Middle frontal gyrus (tissue), 1 donor: ENCODE results near the gene MADD.
A peak's percentile ranks its signal among the peaks of the same experiment; 100 is the strongest.
"Not testable (repeated sequence)": the region's sequence is repeated elsewhere in the genome, so short reads cannot be mapped to it uniquely, and the experiment has no call there.

Experiments
- DNase-seq: peaks from one replicate; pipeline ENCODE4 v3.0.0-alpha.2; 2015; ENCODE audit warnings: low spot score; ENCODE audit errors: extremely low spot score

MADD gene

DNA sequence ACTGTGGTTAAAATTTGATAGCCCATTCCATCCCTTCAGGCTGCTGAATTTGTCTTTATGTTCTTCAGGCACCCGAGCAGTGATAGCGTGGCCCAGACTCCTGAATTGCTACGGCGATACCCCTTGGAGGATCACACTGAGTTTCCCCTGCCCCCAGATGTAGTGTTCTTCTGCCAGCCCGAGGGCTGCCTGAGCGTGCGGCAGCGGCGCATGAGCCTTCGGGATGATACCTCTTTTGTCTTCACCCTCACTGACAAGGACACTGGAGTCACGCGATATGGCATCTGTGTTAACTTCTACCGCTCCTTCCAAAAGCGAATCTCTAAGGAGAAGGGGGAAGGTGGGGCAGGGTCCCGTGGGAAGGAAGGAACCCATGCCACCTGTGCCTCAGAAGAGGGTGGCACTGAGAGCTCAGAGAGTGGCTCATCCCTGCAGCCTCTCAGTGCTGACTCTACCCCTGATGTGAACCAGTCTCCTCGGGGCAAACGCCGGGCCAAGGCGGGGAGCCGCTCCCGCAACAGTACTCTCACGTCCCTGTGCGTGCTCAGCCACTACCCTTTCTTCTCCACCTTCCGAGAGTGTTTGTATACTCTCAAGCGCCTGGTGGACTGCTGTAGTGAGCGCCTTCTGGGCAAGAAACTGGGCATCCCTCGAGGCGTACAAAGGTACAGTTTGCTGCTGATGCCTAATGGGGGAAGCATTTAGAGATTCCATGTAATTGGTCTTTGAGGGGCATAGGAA is 4.7 kb downstream of the MADD start:
- no peak for DNase-seq

DNA sequence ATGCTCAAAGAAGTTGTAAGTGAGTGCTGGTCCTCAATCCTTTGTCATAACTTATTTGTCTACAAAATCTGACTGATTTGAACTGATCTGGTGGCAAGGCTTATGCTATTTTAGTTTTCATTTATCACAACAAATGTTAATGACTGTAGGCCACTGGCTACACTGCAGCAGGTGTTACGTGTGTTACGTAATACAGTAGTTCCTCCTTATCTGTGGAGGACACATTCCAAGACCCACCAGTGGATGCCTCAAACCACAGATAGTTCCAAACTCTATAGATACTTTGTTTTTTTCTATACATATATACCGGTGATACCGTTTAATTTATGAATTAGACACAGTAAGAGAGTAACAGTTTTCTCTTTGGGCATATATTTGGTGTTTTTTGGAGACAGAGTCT is 7.0 kb downstream of the MADD start:
- no peak for DNase-seq

DNA sequence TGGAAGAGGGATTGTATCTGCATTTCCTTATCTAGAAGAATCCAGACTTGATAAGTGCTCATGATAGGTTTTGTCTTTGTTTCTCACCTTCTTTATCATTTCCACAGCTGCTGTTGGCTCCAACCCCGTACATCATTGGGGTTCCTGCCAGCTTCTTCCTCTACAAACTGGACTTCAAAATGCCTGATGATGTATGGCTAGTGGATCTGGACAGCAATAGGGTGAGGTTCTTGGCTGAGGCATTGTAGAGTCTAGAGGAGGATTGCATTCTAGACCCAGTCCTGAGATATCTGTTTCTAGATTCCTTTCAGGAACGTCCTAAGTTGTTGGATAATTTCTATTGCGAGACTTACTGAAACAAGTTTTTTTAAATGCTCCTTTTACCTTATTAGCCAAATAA is 8.1 kb downstream of the MADD start:
- DNase-seq = no peak

- no peak for DNase-seq
Measured at GRCh38 chr11:47278769-47279168, 8.8 kb downstream of the MADD start.

GRCh38 chr11:47280099-47280498 is 10.2 kb downstream of the MADD start:
- DNase-seq = no peak

GRCh38 chr11:47280860-47281259 is 10.9 kb downstream of the MADD start:
- DNase-seq = no peak

DNA sequence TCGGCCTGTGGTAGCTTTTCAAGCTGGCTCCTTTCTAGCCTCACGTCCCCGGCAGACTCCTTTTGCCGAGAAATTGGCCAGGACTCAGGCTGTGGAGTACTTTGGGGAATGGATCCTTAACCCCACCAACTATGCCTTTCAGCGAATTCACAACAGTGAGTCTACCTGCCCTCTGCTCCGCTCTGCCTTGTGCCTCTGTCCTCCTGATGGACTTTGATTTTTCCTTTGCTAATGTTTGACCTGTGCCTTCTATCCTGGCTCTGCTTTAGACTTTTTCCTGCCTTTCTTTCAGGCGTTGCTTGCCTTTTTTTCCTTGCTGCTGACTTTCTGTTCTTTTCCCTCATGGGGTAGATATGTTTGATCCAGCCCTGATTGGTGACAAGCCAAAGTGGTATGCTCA is 12.5 kb downstream of the MADD start:
- DNase-seq = no peak

DNA sequence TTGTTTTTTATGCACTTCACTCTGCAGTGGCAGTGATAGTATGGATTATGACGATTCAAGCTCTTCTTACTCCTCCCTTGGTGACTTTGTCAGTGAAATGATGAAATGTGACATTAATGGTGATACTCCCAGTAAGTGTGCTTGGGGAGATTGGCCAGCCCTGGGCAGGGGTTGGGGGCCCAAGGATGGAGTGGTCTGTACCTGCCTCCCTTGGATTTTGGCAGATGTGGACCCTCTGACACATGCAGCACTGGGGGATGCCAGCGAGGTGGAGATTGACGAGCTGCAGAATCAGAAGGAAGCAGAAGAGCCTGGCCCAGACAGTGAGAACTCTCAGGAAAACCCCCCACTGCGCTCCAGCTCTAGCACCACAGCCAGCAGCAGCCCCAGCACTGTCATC is 14.2 kb downstream of the MADD start:
- DNase-seq = no peak

- DNase-seq = no peak
Measured at GRCh38 chr11:47285969-47286770, 16.2 kb downstream of the MADD start.

DNA sequence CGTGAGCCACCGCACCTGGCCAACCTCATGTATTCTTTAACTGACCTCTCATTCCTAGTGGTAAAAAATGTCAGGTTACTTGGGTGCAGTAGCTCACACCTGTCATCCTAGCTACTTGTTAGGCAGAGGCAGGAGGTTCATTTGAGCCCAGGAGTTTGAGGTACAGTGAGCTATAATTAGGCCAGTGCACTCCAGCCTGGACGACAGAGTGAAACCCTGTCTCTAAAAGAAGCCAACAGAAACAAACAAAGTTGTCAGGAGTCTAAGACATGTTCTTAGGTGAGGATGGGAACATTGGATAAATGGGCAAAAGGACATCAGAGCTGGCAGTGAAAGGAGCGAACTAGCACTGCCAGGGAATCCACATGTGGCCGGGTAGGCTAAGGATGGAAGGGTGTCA is 18.1 kb downstream of the MADD start:
- no peak for DNase-seq

GRCh38 chr11:47289856-47290255 is 19.9 kb downstream of the MADD start:
- no peak for DNase-seq

- DNase-seq = no peak
Measured at GRCh38 chr11:47295385-47295784, 25.5 kb downstream of the MADD start.

DNA sequence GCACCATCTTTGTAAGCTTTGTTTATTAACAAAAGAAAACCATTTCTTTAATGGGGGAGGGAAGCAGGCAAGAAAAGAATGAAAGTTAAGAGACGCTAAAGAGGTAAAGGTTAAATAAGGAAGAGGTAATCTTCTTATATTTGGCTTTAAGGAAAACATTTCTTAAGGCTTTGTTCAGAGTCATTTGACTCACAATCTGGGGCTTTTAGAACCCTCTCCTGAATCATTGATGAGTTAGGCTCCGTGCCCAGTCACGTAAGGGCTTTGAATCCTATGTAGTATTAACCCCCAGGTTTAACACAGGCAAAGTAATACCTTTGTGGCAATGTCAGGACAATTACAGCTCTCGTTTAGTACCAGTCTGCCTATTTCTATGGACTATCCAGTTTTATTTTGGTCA is 26.1 kb downstream of the MADD start:
- DNase-seq = no peak

- no peak for DNase-seq
Measured at GRCh38 chr11:47299078-47299477, 29.1 kb downstream of the MADD start.

DNA sequence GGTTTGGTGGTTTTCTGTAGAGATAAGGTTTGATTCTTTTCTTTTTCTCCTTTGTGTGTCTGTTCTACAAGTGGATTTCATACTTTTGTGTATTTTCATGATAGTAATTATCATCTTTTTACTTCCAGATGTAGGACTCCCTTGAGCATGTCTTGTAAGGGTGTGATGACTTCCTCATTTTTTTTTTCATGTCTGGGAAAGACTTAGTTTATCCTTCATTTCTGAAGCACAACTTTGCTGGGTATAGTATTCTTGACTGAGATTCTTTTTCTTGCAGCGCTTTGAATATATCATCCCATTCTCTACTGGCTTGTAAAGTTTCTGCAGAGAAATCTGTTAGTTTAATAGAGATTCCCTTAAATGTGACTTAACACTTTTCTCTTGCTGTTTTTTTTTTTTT is 32.9 kb downstream of the MADD start:
- DNase-seq = no peak

DNA sequence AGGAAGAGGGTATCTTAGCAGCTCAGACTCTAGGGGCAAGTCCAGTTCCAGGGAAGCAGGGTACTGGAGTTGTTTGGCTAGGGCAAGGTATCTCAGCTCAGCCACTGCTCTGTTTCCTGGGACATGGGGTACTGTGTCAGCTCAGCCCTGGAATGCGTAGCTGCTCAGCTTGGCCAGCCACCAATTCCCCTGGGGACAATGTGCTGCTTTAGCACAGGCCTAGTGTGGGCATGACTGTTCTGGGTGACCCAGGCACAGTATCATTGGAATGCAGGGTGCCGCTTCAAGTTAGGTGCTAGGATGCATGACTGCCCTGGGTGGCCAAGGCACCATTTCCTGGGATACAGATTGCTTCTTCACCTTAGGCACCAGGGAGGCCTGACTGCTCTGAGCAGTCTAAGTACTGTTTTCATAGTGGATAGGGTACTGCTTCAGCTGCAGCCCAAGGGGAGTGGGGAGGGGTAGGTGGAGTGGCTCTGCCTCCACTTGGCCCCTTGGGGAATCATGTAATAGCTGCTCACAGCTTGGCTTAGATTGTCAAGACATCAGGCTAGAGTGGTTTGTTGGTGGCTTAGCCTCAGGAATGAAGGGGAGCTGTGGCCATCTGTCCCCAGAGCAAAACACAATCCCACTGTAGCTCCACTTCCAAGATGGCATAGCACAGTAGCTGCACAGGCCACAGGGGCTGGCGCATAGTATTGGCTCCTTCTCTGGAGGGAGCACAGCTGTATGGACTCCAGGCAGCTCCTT is 36.0 kb downstream of the MADD start:
- no peak for DNase-seq

- peak; percentile 20 for DNase-seq
Measured at GRCh38 chr11:47306484-47306844, 36.5 kb downstream of the MADD start.

GRCh38 chr11:47308050-47308823 is 38.3 kb downstream of the MADD start:
- DNase-seq = no peak

DNA sequence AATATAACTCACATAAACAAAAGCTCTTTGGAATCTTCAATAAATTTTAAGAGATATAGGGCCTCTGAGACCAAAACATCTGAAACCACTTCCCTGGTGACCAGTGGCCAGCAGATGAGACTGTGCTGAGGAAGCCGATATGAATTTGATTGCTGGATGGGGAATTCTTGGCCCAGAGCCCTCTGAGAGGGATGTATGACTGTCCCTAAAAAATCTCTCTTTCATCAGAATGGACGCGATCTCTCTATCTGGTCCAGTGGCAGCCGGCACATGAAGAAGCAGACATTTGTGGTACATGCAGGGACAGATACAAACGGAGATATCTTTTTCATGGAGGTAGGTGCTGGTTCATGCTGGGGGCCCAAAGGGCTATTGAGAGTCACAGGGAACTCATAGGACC is 45.1 kb downstream of the MADD start:
- DNase-seq = no peak

DNA sequence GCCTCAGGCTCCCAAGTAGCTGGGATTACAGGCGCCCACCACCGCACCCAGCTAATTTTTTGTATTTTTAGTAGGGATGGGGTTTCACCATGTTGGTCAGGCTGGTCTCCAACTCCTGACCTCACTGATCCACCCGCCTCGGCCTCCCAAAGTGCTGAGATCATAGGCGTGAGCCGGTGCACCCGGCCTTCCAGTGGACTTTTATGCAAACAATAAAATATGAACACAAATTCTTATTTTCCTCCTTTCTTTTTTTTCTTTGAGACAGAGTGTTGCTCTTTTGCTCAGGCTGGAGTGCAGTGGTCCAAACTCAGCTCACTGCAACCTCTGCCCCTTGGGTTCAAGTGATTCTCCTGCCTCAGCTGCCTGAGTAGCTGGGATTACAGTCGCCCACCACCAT is 46.6 kb downstream of the MADD start:
- DNase-seq = not testable (repeated sequence)

- no peak for DNase-seq
Measured at GRCh38 chr11:47317064-47317828, 47.3 kb downstream of the MADD start.
